Colonic mucosa (tissue), 4 donors: Measurements from ENCODE around the gene TBCD. TPM values are rescaled to one million over a fixed set of nuclear protein-coding genes. Genes with fewer than 3 reads are reported as not detected.

Source experiments
- DNase-seq: peaks from one replicate; pipeline ENCODE4 v3.0.0-alpha.2; 2020
- H3K27ac ChIP-seq: fragments of 200-600 bp; one replicate; pipeline ENCODE4 v1.8.0; 2021
- H3K27me3 ChIP-seq: fragments of 200-600 bp; one replicate; pipeline ENCODE4 v1.8.0; 2021
- H3K36me3 ChIP-seq: fragments of 200-600 bp; one replicate; pipeline ENCODE4 v1.8.0; 2021
- H3K4me1 ChIP-seq: fragments of 200-600 bp; one replicate; pipeline ENCODE4 v1.8.0; 2021; ENCODE audit warnings: mild to moderate bottlenecking
- H3K4me3 ChIP-seq: fragments of 200-600 bp; one replicate; pipeline ENCODE4 v1.8.0; 2021
- H3K9ac ChIP-seq, 2 donors: one replicate each; pipeline ENCODE4 v1.7.0; 2013; ENCODE audit warnings: control low read depth in 2 of 2, low read depth in 2 of 2, low read length in 2 of 2
- H3K9me3 ChIP-seq: fragments of 200-600 bp; one replicate; pipeline ENCODE4 v1.8.0; 2021
- intact Hi-C: fragments of 100-400 bp; cut with DNase I; formaldehyde crosslinking; loops from one replicate; pipeline ENCODE4 v1.14.1; 2022
- total RNA-seq, 2 donors: library from RNA; stranded (reverse); fragmentation: NEBNext Ultra II Directional in 1 of 2; extraction: Animal tissue kit (Norgen Biotek cat#: 25700) in 1 of 2; gene quantifications; one replicate each; pipeline ENCODE4 v1.2.1, GENCODE V29; 2021
- TF ChIP-seq, protein P1 (sequence below): fragments of 200-600 bp; IDR thresholded peaks from one replicate; pipeline ENCODE4 v1.8.0; 2022; ENCODE audit warnings: antibody characterized with exemption, mild to moderate bottlenecking
- donor health status: healthy.
- donor health status: DM: no; HTN: no; CAD: no.
- donor health status: DM: no; HTN: no; CAD: no.

TBCD gene
- total RNA-seq, 2 donors from 2014 or later = 49.2 to 101 TPM

DNA sequence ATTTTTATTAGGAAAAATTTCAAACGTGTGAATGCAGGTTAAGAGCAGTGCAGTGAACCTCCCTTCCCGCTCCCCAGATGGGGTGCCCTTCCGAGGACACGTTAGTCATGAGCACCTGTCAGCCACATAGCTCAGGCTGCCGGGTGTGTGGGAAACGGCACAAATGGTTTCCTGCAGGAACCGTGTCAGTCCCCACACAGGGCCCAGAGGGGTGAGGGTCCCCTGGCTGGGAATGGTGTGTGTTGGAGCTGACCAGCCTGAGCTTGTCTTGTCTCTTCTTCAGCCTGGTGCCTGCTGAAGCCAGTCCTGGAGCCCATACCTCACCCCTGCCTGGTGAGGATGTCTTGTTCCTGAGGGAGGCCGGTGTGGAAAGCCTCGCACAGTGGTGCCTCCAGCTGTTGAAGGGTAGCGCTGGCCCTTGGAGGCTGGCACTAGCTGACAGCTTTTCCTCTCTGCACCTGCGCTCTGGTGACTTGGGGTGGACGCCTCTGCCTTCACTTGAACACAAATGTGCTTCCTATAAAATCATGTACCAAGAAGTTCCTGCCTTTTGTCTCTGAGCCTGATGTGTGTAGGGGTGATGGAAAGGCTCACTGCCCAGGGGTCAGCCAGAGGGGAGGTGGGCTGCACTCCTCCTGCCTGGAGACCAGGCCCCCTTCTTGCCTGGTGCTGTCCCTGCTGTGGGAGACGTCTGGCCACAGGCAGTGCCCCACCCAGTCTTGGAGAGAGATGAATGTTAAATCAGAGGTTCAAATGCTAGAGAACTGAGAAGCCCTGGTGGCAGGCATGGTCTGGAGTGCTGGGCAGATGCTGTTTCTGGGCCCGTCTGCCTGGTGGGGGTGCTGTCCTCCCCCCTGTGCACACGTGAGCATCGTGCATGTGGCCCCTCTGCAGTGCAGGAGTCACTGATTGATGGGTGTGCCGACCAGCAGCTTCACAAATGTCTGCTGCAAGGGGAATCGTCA lies 190.6 kb downstream of the TBCD start:
- no peak overlapping the region for H3K9ac ChIP-seq
- H3K4me3 ChIP-seq = no peak overlapping the region
- H3K27ac ChIP-seq = no peak overlapping the region
- TF ChIP-seq, protein P1, sequence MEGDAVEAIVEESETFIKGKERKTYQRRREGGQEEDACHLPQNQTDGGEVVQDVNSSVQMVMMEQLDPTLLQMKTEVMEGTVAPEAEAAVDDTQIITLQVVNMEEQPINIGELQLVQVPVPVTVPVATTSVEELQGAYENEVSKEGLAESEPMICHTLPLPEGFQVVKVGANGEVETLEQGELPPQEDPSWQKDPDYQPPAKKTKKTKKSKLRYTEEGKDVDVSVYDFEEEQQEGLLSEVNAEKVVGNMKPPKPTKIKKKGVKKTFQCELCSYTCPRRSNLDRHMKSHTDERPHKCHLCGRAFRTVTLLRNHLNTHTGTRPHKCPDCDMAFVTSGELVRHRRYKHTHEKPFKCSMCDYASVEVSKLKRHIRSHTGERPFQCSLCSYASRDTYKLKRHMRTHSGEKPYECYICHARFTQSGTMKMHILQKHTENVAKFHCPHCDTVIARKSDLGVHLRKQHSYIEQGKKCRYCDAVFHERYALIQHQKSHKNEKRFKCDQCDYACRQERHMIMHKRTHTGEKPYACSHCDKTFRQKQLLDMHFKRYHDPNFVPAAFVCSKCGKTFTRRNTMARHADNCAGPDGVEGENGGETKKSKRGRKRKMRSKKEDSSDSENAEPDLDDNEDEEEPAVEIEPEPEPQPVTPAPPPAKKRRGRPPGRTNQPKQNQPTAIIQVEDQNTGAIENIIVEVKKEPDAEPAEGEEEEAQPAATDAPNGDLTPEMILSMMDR = no peak
- DNase-seq = no peak
- peaks cover 6% of the 10 kb centered on the region for H3K36me3 ChIP-seq
- no peaks in the 10 kb centered on the region for H3K4me1 ChIP-seq
- H3K27me3 ChIP-seq = no peaks in the 10 kb centered on the region
- no peaks in the 10 kb centered on the region for H3K9me3 ChIP-seq
- intact Hi-C loops = no loop called here

DNA sequence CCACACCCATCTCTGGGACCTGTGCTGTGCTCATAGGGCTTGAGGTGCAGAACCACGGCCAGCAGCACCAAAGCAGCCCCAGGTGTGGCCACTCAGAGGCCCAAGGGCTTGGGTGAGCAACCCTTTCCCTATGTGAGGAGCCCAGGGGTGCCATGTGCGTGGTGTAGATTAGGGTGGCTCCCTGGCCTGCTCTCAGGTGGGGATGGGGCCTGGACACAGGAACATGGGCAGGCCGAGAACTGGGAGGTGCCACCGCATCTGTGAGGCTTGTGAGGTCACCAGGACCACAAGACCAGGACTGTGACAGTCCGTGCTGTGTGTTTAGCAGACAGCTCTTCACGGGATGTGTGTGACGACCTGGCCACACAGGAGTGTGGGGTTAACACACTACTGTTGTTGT lies 191.5 kb downstream of the TBCD start:
- intact Hi-C loops = no loop called here
- no peaks in the 10 kb centered on the region for H3K27me3 ChIP-seq
- no peaks in the 10 kb centered on the region for H3K9me3 ChIP-seq
- H3K27ac ChIP-seq = no peak overlapping the region
- no peak overlapping the region for H3K4me3 ChIP-seq
- no peaks in the 10 kb centered on the region for H3K4me1 ChIP-seq
- TF ChIP-seq, protein P1 = no peak
- peaks cover 6% of the 10 kb centered on the region for H3K36me3 ChIP-seq
- no peak overlapping the region for H3K9ac ChIP-seq
- DNase-seq = no peak

DNA sequence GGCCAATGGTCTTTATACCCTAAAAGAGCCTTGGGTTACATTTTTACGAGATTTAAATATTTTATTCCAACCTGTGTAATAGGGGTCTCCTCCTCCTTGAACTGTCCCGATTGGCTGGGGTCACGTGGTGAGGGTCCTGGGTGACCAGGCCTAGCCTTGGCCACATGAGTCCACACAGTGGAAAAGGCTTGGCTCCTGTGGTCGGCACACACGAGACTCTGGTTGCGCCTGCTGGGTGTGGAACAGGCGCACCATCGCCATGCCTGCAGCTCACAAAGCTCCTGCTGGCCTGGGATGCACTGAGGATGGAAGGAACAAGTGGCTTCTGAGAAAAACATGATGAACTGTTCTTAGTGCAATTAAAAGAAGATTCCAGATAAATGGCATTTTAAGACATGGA lies 191.9 kb downstream of the TBCD start:
- Histone ChIP-seq H3K9me3 (no peaks in the 10 kb centered on the region), H3K27ac (no peak overlapping the region), H3K36me3 (peaks cover 6% of the 10 kb centered on the region), H3K4me1 (no peaks in the 10 kb centered on the region), H3K9ac (no peak overlapping the region), H3K27me3 (no peaks in the 10 kb centered on the region), H3K4me3 (no peak overlapping the region)
- intact Hi-C loops = no loop called here
- DNase-seq = no peak
- TF ChIP-seq, protein P1 = no peak

DNA sequence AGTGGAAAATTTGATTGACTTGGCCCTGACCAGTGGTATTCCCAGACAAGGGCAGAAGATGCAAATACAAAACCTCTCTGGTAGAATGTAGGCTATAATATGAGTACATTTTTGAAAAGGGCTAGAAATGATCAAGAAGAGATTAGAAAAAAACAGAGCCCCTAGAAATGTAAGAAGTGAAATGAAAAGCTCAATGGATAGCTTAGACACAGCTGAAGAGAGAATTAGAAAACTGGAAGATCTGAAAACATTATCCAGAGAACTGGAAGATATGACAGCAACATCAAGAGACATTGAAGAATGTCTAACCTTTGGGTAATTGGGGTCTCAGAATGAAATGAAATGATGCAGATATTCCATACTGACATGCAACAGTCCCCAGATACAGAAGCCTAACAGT lies 193.1 kb downstream of the TBCD start:
- Histone ChIP-seq H3K27ac (no peak overlapping the region), H3K36me3 (peaks cover 6% of the 10 kb centered on the region), H3K9ac (no peak overlapping the region), H3K4me1 (no peaks in the 10 kb centered on the region), H3K4me3 (no peak overlapping the region), H3K9me3 (no peaks in the 10 kb centered on the region), H3K27me3 (no peaks in the 10 kb centered on the region)
- intact Hi-C loops = no loop called here
- DNase-seq = no peak
- TF ChIP-seq, protein P1 = no peak

DNA sequence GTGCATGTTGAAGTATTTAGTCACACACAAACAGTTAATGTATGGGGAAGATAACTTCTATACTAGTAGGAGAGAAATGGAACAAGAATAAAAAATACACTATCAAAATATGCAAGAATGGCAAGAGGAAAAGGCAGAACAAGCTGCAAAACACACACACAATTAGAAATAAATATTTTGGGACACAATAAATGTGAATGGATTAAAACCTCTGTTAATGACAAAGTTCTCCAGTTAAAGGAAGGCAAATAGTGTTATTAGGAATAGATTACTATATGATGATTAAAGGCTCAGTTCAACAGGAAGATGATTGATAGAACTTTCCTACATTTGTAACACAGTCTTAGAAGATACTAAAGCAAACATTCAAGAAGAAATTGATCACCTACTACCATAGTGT lies 194.2 kb downstream of the TBCD start:
- no peaks in the 10 kb centered on the region for H3K4me1 ChIP-seq
- H3K4me3 ChIP-seq = no peak overlapping the region
- TF ChIP-seq, protein P1 = no peak
- no peaks in the 10 kb centered on the region for H3K9me3 ChIP-seq
- no peak for DNase-seq
- no peak overlapping the region for H3K27ac ChIP-seq
- no peaks in the 10 kb centered on the region for H3K27me3 ChIP-seq
- intact Hi-C loops = no loop called here
- H3K9ac ChIP-seq = no peak overlapping the region
- peaks cover 6% of the 10 kb centered on the region for H3K36me3 ChIP-seq
